GOT3 (cell line): Measurements from ENCODE around the gene ARL5B.

Experiments
- DNase-seq: peaks from one replicate; lab custom pipeline; 2025; ENCODE audit warnings: mixed read lengths; lab: John Stamatoyannopoulos, UW

Gene ARL5B

GRCh38 chr10:18658271-18659124 lies 733 bp upstream of the ARL5B start:
- DNase-seq = no peak

- DNase-seq = no peak
Measured at GRCh38 chr10:18659819-18660535, 746 bp downstream of the ARL5B start.

- no peak for DNase-seq
Measured at GRCh38 chr10:18660816-18661431, 1.7 kb downstream of the ARL5B start.

GRCh38 chr10:18664841-18665478 lies 5.7 kb downstream of the ARL5B start:
- DNase-seq = no peak

- DNase-seq = no peak
Measured at GRCh38 chr10:18665815-18666558, 6.8 kb downstream of the ARL5B start.

- no peak for DNase-seq
Measured at GRCh38 chr10:18666810-18667209, 7.6 kb downstream of the ARL5B start.

- DNase-seq = no peak
Measured at GRCh38 chr10:18668026-18668425, 8.8 kb downstream of the ARL5B start.

GRCh38 chr10:18675086-18675801 lies 16.0 kb downstream of the ARL5B start:
- no peak for DNase-seq

- no peak for DNase-seq
Measured at GRCh38 chr10:18680754-18681153, 21.5 kb downstream of the ARL5B start.

GRCh38 chr10:18681366-18681765 lies 22.1 kb downstream of the ARL5B start:
- DNase-seq = no peak

GRCh38 chr10:18681971-18682411 lies 22.8 kb downstream of the ARL5B start:
- DNase-seq = no peak

- no peak for DNase-seq
Measured at GRCh38 chr10:18683427-18683826, 24.2 kb downstream of the ARL5B start.

- DNase-seq = no peak
Measured at GRCh38 chr10:18684416-18684815, 25.2 kb downstream of the ARL5B start.

- no peak for DNase-seq
Measured at GRCh38 chr10:18684953-18685352, 25.7 kb downstream of the ARL5B start.

GRCh38 chr10:18685555-18685954 lies 26.3 kb downstream of the ARL5B start:
- no peak for DNase-seq

- DNase-seq = no peak
Measured at GRCh38 chr10:18687195-18687594, 28.0 kb downstream of the ARL5B start.

GRCh38 chr10:18687706-18688105 lies 28.5 kb downstream of the ARL5B start:
- no peak for DNase-seq

- no peak for DNase-seq
Measured at GRCh38 chr10:18689498-18689897, 30.3 kb downstream of the ARL5B start.

- no peak for DNase-seq
Measured at GRCh38 chr10:18690541-18690940, 31.3 kb downstream of the ARL5B start.

GRCh38 chr10:18699849-18700840 lies 40.9 kb downstream of the ARL5B start:
- DNase-seq = no peak
